DOHH2 (cell line): ENCODE results near the gene SPPL2B.

Source experiments
- CTCF ChIP-seq: fragments of 200-600 bp; sonication (generic); IDR thresholded peaks from one replicate; pipeline ENCODE4 v1.5.1; 2014; ENCODE audit warnings: antibody characterized with exemption, mild to moderate bottlenecking, low read depth, low read length; ENCODE audit not compliant: poor library complexity, severe bottlenecking
- EZH2phosphoT487 ChIP-seq: fragments of 200-600 bp; sonication (generic); IDR thresholded peaks from 2 replicates; pipeline ENCODE4 v1.6.1; 2017; ENCODE audit warnings: borderline replicate concordance, mild to moderate bottlenecking, antibody characterized with exemption, low read length, moderate library complexity, mixed read lengths

- TF ChIP-seq CTCF (peak; percentile 68), EZH2phosphoT487 (no peak)
These were observed 12.6 kb upstream of the SPPL2B start for GRCh38 chr19:2315818-2316353.
